SK-N-SH treated with all-trans-retinoic acid at 6 μM for 48 hours (cell line): ENCODE data around the gene TEAD4.

Experiments
- ARNTL ChIP-seq: fragments of 450-650 bp; formaldehyde crosslinking; IDR thresholded peaks from 2 replicates; pipeline ENCODE4 v1.5.0; 2020; ENCODE audit warnings: low read depth, mild to moderate bottlenecking, moderate library complexity, borderline replicate concordance
- CREB5 ChIP-seq: fragments of 250-450 bp; sonication (Bioruptor Pico); IDR thresholded peaks from 2 replicates; pipeline ENCODE4 v1.5.1; 2020; ENCODE audit warnings: low read depth, mild to moderate bottlenecking, moderate library complexity
- PATZ1 ChIP-seq: fragments of 250-450 bp; sonication (Bioruptor Pico); IDR thresholded peaks from 2 replicates; pipeline ENCODE4 v1.8.0; 2020; ENCODE audit warnings: mild to moderate bottlenecking, moderate library complexity, borderline replicate concordance
- PPARA ChIP-seq: fragments of 250-450 bp; sonication (Bioruptor Pico); IDR thresholded peaks from 2 replicates; pipeline ENCODE4 v1.5.0; 2020; ENCODE audit warnings: mild to moderate bottlenecking, borderline replicate concordance
- TCF4 ChIP-seq: fragments of 250-450 bp; sonication (Bioruptor Pico); IDR thresholded peaks from 2 replicates; pipeline ENCODE4 v1.8.0; 2021; ENCODE audit warnings: mild to moderate bottlenecking, moderate library complexity, borderline replicate concordance
- ZFP30 ChIP-seq: fragments of 450-650 bp; formaldehyde crosslinking; IDR thresholded peaks from 2 replicates; pipeline ENCODE4 v1.5.0; 2022; ENCODE audit warnings: mild to moderate bottlenecking, moderate library complexity

GRCh38 chr12:2986876-2987275 is 27.7 kb downstream of the TEAD4 start:
- no peak for TF ChIP-seq PATZ1 (CRISPR knock-in tag)
- TF ChIP-seq TCF4 (CRISPR knock-in tag): no peak
- TF ChIP-seq PPARA (CRISPR knock-in tag): no peak
- no peak for TF ChIP-seq ARNTL
- TF ChIP-seq ZFP30 (CRISPR knock-in tag): no peak
- no peak for TF ChIP-seq CREB5 (CRISPR knock-in tag)
